ENCODE measurements around the gene PABPN1L.
A peak's percentile ranks its signal among the peaks of the same experiment; 100 is the strongest.

Gene PABPN1L

GRCh38 chr16:88906020-88906419 lies 39.6 kb upstream of the PABPN1L start:
- H3K27ac ChIP-seq (ENCODE audit: low read length) = no peak overlapping the region
- no peaks in the 10 kb centered on the region for H3K4me1 ChIP-seq (ENCODE audit: low read length)
- H3K9me3 ChIP-seq (replicated peaks; ENCODE audit: insufficient read depth, low read length) = no peaks in the 10 kb centered on the region
- H3K9ac ChIP-seq (ENCODE audit: low read length) = no peak overlapping the region
- no peak overlapping the region for H3K4me2 ChIP-seq (ENCODE audit: low read depth, low read length)
- no peaks in the 10 kb centered on the region for H4K20me1 ChIP-seq (ENCODE audit: insufficient read depth, low read length)
- H3K79me2 ChIP-seq (ENCODE audit: low read length) = peaks cover 49% of the 10 kb centered on the region
- DNase-seq = no peak
- H3F3A ChIP-seq (ENCODE audit: insufficient read depth, low read length) = no peaks in the 10 kb centered on the region
- H3K27me3 ChIP-seq (replicated peaks; ENCODE audit: insufficient read depth, low read length) = no peaks in the 10 kb centered on the region
- no peaks in the 10 kb centered on the region for H3K9me2 ChIP-seq (replicated peaks; ENCODE audit: insufficient read depth, low read length)
- no peak overlapping the region for H2AFZ ChIP-seq (ENCODE audit: low read length)
- no peaks in the 10 kb centered on the region for H3K36me3 ChIP-seq (replicated peaks; ENCODE audit: insufficient read depth, low read length)
- TF ChIP-seq, protein P1, sequence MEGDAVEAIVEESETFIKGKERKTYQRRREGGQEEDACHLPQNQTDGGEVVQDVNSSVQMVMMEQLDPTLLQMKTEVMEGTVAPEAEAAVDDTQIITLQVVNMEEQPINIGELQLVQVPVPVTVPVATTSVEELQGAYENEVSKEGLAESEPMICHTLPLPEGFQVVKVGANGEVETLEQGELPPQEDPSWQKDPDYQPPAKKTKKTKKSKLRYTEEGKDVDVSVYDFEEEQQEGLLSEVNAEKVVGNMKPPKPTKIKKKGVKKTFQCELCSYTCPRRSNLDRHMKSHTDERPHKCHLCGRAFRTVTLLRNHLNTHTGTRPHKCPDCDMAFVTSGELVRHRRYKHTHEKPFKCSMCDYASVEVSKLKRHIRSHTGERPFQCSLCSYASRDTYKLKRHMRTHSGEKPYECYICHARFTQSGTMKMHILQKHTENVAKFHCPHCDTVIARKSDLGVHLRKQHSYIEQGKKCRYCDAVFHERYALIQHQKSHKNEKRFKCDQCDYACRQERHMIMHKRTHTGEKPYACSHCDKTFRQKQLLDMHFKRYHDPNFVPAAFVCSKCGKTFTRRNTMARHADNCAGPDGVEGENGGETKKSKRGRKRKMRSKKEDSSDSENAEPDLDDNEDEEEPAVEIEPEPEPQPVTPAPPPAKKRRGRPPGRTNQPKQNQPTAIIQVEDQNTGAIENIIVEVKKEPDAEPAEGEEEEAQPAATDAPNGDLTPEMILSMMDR (IDR thresholded peaks at IDR 0.05; ENCODE audit: low read length) = no peak
- TF ChIP-seq EZH2phosphoT487 (IDR thresholded peaks at IDR 0.05; ENCODE audit: low read length) (no peak), EZH2 (optimal IDR thresholded peaks at IDR 0.05; ENCODE audit: low read depth, low read length) (no peak)
- H3K4me3 ChIP-seq (ENCODE audit: low read length) = no peak overlapping the region

- no peak overlapping the region for H3K4me3 ChIP-seq (ENCODE audit: low read length)
- peaks cover 44% of the 10 kb centered on the region for H3K79me2 ChIP-seq (ENCODE audit: low read length)
- H3K4me2 ChIP-seq (ENCODE audit: low read depth, low read length) = no peak overlapping the region
- H4K20me1 ChIP-seq (ENCODE audit: insufficient read depth, low read length) = no peaks in the 10 kb centered on the region
- peak; percentile 7 for DNase-seq
- TF ChIP-seq EZH2phosphoT487 (IDR thresholded peaks at IDR 0.05; ENCODE audit: low read length) (no peak), EZH2 (optimal IDR thresholded peaks at IDR 0.05; ENCODE audit: low read depth, low read length) (no peak)
- TF ChIP-seq, protein P1 (IDR thresholded peaks at IDR 0.05; ENCODE audit: low read length) = no peak
- H3F3A ChIP-seq (ENCODE audit: insufficient read depth, low read length) = no peaks in the 10 kb centered on the region
- no peaks in the 10 kb centered on the region for H3K9me3 ChIP-seq (replicated peaks; ENCODE audit: insufficient read depth, low read length)
- no peaks in the 10 kb centered on the region for H3K27me3 ChIP-seq (replicated peaks; ENCODE audit: insufficient read depth, low read length)
- no peak overlapping the region for H2AFZ ChIP-seq (ENCODE audit: low read length)
- no peaks in the 10 kb centered on the region for H3K36me3 ChIP-seq (replicated peaks; ENCODE audit: insufficient read depth, low read length)
- H3K27ac ChIP-seq (ENCODE audit: low read length) = no peak overlapping the region
- no peak overlapping the region for H3K9ac ChIP-seq (ENCODE audit: low read length)
- H3K9me2 ChIP-seq (replicated peaks; ENCODE audit: insufficient read depth, low read length) = no peaks in the 10 kb centered on the region
- H3K4me1 ChIP-seq (ENCODE audit: low read length) = no peaks in the 10 kb centered on the region
Measured at GRCh38 chr16:88905563-88905962, 39.1 kb upstream of the PABPN1L start.

DNA sequence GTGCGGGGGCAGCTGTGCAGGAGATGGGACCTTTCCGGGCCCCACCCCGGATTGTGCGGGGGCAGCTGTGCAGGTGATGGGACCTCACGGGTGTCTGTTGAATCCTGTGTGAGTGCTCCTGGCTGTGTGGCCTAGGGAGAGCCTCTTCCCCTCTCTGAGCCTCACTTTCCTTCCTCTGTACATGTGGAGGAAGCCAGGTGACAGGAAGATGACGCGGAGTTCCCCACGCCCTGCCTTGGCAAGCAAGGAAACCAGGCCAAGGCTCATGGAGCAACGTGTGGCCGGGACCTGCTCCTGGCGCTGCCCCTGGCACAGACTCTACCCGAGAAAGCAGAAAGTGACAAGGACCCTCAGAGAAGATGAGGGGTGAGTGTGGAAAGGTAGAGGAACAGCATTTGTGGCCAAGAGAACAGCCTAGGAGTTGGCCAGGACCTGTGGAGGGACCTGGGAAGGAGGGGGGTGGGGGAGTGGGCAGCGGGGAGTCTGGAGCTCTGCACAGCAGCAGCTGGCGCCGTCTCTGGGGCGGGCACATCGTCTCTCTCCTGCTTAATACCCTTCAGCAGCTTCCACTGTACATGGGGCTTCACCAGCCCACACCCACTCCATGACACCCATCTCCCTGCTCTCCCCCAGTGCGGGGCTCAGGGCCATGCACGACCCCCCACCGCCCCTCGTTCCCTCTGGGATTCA lies 38.4 kb upstream of the PABPN1L start:
- no peak overlapping the region for H3K27ac ChIP-seq (ENCODE audit: low read length)
- no peaks in the 10 kb centered on the region for H3K36me3 ChIP-seq (replicated peaks; ENCODE audit: insufficient read depth, low read length)
- no peaks in the 10 kb centered on the region for H3K9me2 ChIP-seq (replicated peaks; ENCODE audit: insufficient read depth, low read length)
- DNase-seq = no peak
- no peaks in the 10 kb centered on the region for H3K27me3 ChIP-seq (replicated peaks; ENCODE audit: insufficient read depth, low read length)
- H3K9me3 ChIP-seq (replicated peaks; ENCODE audit: insufficient read depth, low read length) = no peaks in the 10 kb centered on the region
- H3F3A ChIP-seq (ENCODE audit: insufficient read depth, low read length) = no peaks in the 10 kb centered on the region
- no peak overlapping the region for H3K4me2 ChIP-seq (ENCODE audit: low read depth, low read length)
- H2AFZ ChIP-seq (ENCODE audit: low read length) = no peak overlapping the region
- no peaks in the 10 kb centered on the region for H3K4me1 ChIP-seq (ENCODE audit: low read length)
- H3K9ac ChIP-seq (ENCODE audit: low read length) = no peak overlapping the region
- no peaks in the 10 kb centered on the region for H4K20me1 ChIP-seq (ENCODE audit: insufficient read depth, low read length)
- H3K79me2 ChIP-seq (ENCODE audit: low read length) = peaks cover 37% of the 10 kb centered on the region
- TF ChIP-seq EZH2phosphoT487 (IDR thresholded peaks at IDR 0.05; ENCODE audit: low read length) = no peak
- TF ChIP-seq, protein P1 (IDR thresholded peaks at IDR 0.05; ENCODE audit: low read length) = no peak
- TF ChIP-seq EZH2 (optimal IDR thresholded peaks at IDR 0.05; ENCODE audit: low read depth, low read length) = no peak
- H3K4me3 ChIP-seq (ENCODE audit: low read length) = no peak overlapping the region

All from MM.1S (cell line).